Muscle layer of colon (tissue), 2 donors: Measurements from ENCODE around the gene MIS18A.
A peak's percentile ranks its signal among the peaks of the same experiment; 100 is the strongest.

Source experiments
- H3K27ac ChIP-seq: one replicate; pipeline ENCODE4 v1.7.0; 2013; ENCODE audit warnings: low read depth, mild to moderate bottlenecking, low read length, moderate library complexity
- H3K27me3 ChIP-seq, 2 donors: one replicate each; pipeline ENCODE4 v1.7.0; 2013; ENCODE audit warnings: low read length in 2 of 2, mild to moderate bottlenecking in 2 of 2; ENCODE audit not compliant: insufficient read depth in 2 of 2, control insufficient read depth in 1 of 2
- H3K36me3 ChIP-seq: one replicate; pipeline ENCODE4 v1.7.0; 2013; ENCODE audit warnings: mild to moderate bottlenecking, low read length; ENCODE audit not compliant: insufficient read depth
- H3K4me1 ChIP-seq: one replicate; pipeline ENCODE4 v1.7.0; 2013; ENCODE audit warnings: mild to moderate bottlenecking, low read length; ENCODE audit not compliant: insufficient read depth
- H3K4me3 ChIP-seq, 2 donors: one replicate each; pipeline ENCODE4 v1.7.0; 2013; ENCODE audit warnings: low read length in 2 of 2, low read depth in 1 of 2, mild to moderate bottlenecking in 1 of 2, moderate library complexity in 1 of 2
- H3K9ac ChIP-seq: one replicate; pipeline ENCODE4 v1.7.0; 2013; ENCODE audit warnings: low read length
- H3K9me3 ChIP-seq: one replicate; pipeline ENCODE4 v1.7.0; 2013; ENCODE audit warnings: mild to moderate bottlenecking, low read length
- donor health status: abdominal sarcoma.
- donor health status: Adenocarcinoma of cecum.

MIS18A gene, protein sequence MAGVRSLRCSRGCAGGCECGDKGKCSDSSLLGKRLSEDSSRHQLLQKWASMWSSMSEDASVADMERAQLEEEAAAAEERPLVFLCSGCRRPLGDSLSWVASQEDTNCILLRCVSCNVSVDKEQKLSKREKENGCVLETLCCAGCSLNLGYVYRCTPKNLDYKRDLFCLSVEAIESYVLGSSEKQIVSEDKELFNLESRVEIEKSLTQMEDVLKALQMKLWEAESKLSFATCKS

DNA sequence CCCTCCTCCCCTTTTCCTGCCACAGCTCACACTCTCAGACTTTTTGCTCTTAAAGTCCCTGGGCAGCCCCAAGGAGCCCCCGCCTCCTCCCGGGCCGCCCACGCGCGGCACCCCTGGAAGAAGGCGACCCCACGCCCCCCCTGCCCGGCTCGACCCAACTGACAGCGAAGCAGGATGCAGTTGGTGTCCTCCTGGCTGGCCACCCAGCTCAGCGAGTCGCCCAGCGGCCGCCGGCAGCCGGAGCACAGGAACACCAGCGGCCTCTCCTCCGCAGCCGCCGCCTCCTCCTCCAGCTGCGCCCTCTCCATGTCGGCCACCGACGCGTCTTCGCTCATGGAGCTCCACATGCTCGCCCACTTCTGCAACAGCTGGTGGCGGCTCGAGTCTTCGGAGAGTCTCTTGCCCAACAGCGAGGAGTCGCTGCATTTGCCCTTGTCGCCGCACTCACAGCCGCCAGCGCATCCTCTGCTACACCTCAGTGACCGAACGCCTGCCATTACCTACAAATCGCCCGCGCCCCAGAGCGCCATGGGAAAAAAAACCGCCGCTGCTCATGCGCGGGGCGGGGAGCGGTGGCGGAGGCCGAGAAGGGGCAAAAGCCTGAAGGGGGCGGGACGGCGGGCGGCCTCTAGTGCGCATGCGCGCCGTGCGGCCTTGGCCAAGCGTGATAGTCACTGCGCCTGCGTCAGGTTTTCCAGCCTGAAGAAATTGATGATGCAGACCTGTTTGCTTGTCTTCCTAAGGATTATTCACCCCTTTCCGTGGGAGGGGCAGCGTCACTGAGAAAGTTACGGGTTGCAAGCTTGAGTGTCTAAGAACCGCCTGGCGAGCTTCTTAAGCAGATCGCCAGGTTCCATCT, at the start of gene MIS18A:
Gene MIS18A, minus strand, starts transcription at position 532 of the 859 bp plus-strand sequence. Its CDS starts 35 bp downstream, at position 497.
- no peaks in the 10 kb centered on the region for H3K9me3 ChIP-seq
- peak within 1 kb of the TSS; percentile 35 for H3K27ac ChIP-seq
- no peaks in the 10 kb centered on the region for H3K36me3 ChIP-seq
- peak within 1 kb of the TSS; percentile 86 for H3K9ac ChIP-seq
- H3K4me1 ChIP-seq: peaks cover 14% of the 10 kb centered on the region
- H3K27me3 ChIP-seq: no peaks in the 10 kb centered on the region
- H3K4me3 ChIP-seq: peak within 1 kb of the TSS; percentile 48 to 92

DNA sequence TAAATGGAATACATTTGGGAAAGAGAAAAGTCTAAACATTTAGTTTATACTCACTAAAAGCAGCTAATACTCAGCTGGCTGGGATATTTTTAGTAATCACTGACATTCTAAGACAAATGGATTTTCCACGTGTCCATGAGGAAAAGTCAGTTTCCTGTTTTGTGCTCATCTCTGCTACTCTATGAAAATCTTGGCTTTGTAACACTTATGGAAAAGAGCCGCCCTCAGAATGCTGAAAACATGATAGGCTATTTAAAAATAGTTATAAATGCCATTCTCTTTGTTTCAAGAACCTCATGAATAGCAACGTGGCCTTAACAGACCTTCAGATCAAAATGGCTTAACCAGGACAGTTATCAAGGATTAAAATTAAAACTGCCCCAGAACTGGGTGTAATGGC, 49.7 kb upstream of the MIS18A start:
- Histone ChIP-seq H3K9ac (no peak overlapping the region), H3K27ac (peak overlapping the region; percentile 37), H3K9me3 (no peaks in the 10 kb centered on the region), H3K4me3 (no peak overlapping the region), H3K4me1 (peaks cover 18% of the 10 kb centered on the region), H3K36me3 (peaks cover 44% of the 10 kb centered on the region), H3K27me3 (no peaks in the 10 kb centered on the region)

DNA sequence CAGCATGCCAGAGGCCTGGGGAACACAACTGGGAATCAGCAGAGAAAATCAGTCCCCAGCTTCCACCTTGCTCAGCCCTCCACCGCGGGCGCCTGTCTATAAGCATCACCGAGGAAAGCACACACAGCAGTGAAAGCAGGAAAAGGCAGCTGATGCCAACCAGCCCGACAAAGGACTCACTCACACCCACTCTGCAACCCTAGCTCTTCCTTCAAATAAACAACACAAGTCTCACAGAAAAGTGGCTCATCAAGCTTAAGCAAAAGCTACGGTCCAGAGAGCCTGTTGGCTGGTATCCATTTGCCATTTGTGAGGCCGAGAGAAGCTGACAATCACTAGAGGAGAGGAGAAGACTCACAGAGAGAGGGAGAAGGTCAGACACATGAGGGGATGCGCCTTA, 46.9 kb upstream of the MIS18A start:
- no peak overlapping the region for H3K4me3 ChIP-seq
- H3K9ac ChIP-seq: no peak overlapping the region
- no peak overlapping the region for H3K27ac ChIP-seq
- H3K4me1 ChIP-seq: peaks cover 18% of the 10 kb centered on the region
- H3K27me3 ChIP-seq: no peaks in the 10 kb centered on the region
- no peaks in the 10 kb centered on the region for H3K9me3 ChIP-seq
- H3K36me3 ChIP-seq: peaks cover 51% of the 10 kb centered on the region

DNA sequence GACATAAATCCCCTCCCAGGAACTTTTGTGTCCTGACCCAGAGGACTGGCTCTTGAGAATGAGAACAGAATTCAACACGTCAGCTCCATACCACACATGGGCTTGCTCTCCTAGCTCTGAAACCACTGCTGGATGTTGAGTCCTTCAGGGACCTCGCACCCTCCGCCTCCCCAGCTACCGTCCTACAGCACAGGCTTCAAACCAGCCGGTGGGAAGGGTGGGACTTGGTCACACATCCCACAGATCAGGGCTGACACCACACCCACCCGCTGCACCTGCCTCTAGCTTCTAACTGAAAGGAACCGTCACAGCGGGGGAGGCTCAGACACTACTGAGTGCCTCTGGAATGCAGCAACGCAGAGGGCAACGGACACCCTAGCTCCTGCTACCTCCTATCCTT, 43.8 kb upstream of the MIS18A start:
- Histone ChIP-seq H3K4me1 (no peaks in the 10 kb centered on the region), H3K36me3 (peaks cover 75% of the 10 kb centered on the region), H3K9ac (no peak overlapping the region), H3K27me3 (no peaks in the 10 kb centered on the region), H3K27ac (no peak overlapping the region), H3K4me3 (no peak overlapping the region), H3K9me3 (no peaks in the 10 kb centered on the region)

DNA sequence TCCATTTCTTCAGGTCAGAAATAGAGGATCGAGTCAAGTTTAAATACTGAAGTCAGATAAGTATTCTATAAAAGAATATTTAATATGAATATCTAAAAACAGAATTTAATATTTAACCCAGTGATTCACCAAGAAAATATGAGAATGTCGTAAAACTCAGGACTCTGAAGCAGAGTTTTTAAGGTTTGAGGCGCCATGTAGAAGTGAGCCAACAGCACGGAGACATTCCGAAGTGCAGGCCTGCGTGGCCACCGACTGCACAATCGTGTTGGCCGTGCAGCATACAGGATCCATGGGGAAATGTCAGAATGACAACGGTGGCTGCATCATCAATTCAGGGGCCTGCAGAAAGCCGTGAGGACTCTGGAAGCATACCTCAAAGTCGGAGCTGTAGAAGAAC, 43.3 kb upstream of the MIS18A start:
- H3K27ac ChIP-seq: no peak overlapping the region
- no peaks in the 10 kb centered on the region for H3K9me3 ChIP-seq
- H3K4me3 ChIP-seq: no peak overlapping the region
- no peak overlapping the region for H3K9ac ChIP-seq
- peaks cover 81% of the 10 kb centered on the region for H3K36me3 ChIP-seq
- no peaks in the 10 kb centered on the region for H3K27me3 ChIP-seq
- H3K4me1 ChIP-seq: no peaks in the 10 kb centered on the region

DNA sequence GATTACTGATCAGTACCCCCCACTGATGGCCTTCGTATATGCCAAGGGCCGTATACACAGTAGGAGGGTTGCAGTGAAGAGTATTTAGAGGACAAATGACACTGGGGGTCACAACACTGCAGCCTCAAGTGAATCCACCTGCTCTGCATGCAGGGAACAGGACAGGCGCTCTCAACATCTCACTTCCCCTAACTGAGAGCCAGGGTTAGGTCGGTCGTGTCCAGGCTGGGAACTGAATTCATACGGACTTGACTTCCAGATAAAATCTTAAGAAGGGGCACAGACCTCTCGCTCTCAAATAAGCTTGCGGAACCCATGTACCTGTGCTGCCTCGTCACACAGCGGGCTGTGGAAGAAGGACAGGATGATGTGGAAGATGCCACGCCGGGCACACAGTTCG, 42.6 kb upstream of the MIS18A start:
- H3K27me3 ChIP-seq: no peaks in the 10 kb centered on the region
- H3K4me1 ChIP-seq: no peaks in the 10 kb centered on the region
- no peak overlapping the region for H3K27ac ChIP-seq
- peaks cover 82% of the 10 kb centered on the region for H3K36me3 ChIP-seq
- H3K9me3 ChIP-seq: no peaks in the 10 kb centered on the region
- no peak overlapping the region for H3K9ac ChIP-seq
- H3K4me3 ChIP-seq: no peak overlapping the region

DNA sequence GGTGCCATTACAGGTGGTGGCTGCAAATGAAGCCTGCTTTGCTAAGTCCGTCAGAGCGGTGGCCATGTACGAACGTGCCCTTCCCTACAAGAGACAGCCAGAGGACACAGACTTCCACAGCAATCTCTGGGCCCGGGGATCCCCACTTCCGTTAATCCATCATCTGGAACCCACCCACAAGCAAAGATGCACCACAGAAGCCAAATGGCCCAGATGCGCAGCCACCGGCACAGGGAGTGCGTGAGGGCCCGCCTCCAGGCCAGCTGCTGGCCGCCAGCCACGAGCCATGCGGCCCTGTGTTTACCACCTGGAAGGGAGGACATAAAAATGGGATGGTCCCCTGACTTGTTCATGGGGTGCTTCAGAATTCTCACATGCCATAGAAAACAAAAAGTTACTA, 41.9 kb upstream of the MIS18A start:
- H3K27ac ChIP-seq: no peak overlapping the region

DNA sequence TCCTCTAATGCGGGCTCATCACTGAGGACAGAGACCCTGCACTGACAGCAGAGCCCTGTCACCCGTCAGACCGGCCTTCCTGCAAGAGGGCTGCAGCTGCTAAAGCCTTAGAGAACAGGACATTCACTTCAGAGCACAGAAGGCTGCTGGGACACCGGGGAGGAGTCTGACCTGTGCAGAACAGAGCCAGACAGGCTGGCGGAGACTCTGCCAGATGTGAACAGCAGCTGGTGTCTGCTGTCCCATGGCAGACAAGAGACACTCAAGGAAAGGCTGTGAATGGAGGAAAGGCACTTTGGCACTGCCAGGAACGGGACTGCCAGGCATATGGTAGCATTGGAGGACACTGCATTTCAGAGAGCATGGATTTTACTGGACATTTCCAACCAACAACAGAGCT, 41.2 kb upstream of the MIS18A start:
- no peak overlapping the region for H3K27ac ChIP-seq
- H3K27me3 ChIP-seq: no peaks in the 10 kb centered on the region
- no peaks in the 10 kb centered on the region for H3K9me3 ChIP-seq
- no peaks in the 10 kb centered on the region for H3K4me1 ChIP-seq
- H3K4me3 ChIP-seq: no peak overlapping the region
- H3K9ac ChIP-seq: no peak overlapping the region
- H3K36me3 ChIP-seq: peaks cover 80% of the 10 kb centered on the region

More for the DNA sequence above, 41.9 kb upstream of the MIS18A start:
- no peaks in the 10 kb centered on the region for H3K27me3 ChIP-seq
- H3K4me3 ChIP-seq: no peak overlapping the region
- no peak overlapping the region for H3K9ac ChIP-seq
- H3K36me3 ChIP-seq: peaks cover 85% of the 10 kb centered on the region
- H3K4me1 ChIP-seq: no peaks in the 10 kb centered on the region
- no peaks in the 10 kb centered on the region for H3K9me3 ChIP-seq

DNA sequence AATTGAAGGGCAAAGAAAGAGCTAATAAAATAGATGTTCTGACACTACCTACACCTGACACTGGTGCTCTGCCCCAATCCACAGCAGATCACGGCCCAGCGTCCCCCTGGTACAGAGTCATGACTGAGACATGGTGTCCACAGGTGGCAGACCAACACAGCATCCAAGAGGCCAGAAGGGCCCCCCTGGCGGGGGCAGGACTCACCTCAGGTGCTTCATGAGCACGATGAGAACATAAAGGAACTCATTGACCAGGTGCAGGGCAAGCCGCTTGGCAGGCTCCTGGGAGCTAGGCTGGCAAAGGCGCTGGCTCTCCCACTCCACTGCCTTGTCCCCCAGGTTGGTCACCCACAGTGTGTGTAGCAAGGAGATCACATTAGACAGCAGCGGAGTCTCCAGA, 40.2 kb upstream of the MIS18A start:
- H3K9ac ChIP-seq: no peak overlapping the region
- no peak overlapping the region for H3K4me3 ChIP-seq
- no peak overlapping the region for H3K27ac ChIP-seq
- peaks cover 78% of the 10 kb centered on the region for H3K36me3 ChIP-seq
- no peaks in the 10 kb centered on the region for H3K9me3 ChIP-seq
- H3K27me3 ChIP-seq: no peaks in the 10 kb centered on the region
- no peaks in the 10 kb centered on the region for H3K4me1 ChIP-seq

DNA sequence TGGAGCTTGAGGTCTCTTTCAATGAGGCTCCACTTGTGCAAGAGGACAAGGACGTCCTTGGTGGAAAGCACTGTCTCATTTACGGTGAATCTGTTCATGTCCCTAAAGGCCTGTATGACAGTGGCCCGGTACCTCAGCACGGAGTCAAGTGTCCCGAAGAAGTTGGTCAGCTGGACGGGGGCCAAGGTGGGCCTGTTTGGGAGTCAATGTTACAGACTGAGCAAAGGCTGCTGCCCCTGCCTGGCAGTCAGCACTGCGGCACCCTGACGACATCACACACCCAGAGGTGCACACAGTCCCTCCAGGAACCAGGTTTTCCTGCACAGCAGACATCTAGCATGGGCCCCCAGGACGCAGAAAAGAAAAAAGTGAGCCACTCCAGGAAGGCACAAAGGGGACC, 38.9 kb upstream of the MIS18A start:
- Histone ChIP-seq H3K36me3 (peaks cover 65% of the 10 kb centered on the region), H3K9ac (no peak overlapping the region), H3K27ac (no peak overlapping the region), H3K9me3 (no peaks in the 10 kb centered on the region), H3K27me3 (no peaks in the 10 kb centered on the region), H3K4me1 (no peaks in the 10 kb centered on the region), H3K4me3 (no peak overlapping the region)

DNA sequence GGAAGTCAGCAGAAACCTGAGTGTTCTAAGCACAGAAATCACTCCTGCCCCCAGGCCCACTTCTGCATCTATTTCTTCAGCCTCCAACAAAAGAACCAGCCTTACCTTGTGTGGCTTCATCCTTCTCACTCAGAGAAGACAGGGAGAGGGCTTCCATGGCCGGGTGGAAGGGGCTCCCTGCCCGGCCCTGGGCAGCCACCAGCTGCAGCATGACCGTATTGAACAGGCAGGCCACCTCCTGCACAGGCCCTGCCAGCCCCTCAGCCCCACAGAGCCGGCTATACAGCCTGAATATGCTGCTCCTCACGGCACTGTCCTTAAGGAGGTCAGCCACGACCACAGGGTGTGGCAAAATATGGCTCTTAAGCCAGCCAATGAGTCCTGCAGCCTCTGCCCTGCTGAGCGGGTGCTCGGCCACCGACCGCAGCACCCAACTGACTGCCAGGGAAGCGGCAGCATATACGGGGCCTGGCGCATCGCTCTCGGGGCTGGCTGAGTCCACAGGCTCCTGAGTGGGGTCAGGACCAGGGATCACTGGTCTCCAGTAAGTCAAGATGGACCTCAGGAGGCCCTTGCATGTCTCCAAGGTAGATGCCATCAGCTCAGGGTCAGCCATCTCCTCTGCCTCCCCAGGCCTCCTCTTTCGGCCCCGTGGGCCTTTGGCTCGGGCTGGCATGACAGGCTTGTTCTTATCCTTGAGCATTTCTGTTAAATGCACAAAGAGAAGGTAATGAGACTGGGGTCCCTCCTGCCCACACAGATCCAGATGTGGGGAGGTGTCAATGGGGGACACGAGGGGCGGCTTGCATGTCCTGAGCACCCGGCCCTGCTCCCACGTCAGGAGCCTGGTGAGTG, 37.7 kb upstream of the MIS18A start:
- Histone ChIP-seq H3K27ac (no peak overlapping the region), H3K36me3 (peaks cover 56% of the 10 kb centered on the region), H3K4me3 (no peak overlapping the region)

More for the DNA sequence above, 37.7 kb upstream of the MIS18A start:
- no peaks in the 10 kb centered on the region for H3K27me3 ChIP-seq
- H3K4me1 ChIP-seq: no peaks in the 10 kb centered on the region
- H3K9ac ChIP-seq: no peak overlapping the region
- H3K9me3 ChIP-seq: no peaks in the 10 kb centered on the region
